Renal cortical epithelial cell (primary cell): Measurements from ENCODE around the gene SPAG7. TPM values are rescaled to one million over a fixed set of nuclear protein-coding genes. Genes with fewer than 3 reads are reported as not detected.
"Not testable (repeated sequence)": the region's sequence is repeated elsewhere in the genome, so short reads cannot be mapped to it uniquely, and the experiment has no call there.

Experiments used
- DNase-seq: peaks from one replicate; pipeline ENCODE4 v3.0.0-alpha.2; 2011; ENCODE audit warnings: low read depth
- total RNA-seq: library from RNA; depleted of rRNA; stranded (reverse); fragments of >200 nt; gene quantifications from 2 replicates; pipeline ENCODE4 v1.2.3, GENCODE V29; 2014

The SPAG7 gene
- total RNA-seq, 1 donor from 2014 or later: 66.5 TPM

DNA sequence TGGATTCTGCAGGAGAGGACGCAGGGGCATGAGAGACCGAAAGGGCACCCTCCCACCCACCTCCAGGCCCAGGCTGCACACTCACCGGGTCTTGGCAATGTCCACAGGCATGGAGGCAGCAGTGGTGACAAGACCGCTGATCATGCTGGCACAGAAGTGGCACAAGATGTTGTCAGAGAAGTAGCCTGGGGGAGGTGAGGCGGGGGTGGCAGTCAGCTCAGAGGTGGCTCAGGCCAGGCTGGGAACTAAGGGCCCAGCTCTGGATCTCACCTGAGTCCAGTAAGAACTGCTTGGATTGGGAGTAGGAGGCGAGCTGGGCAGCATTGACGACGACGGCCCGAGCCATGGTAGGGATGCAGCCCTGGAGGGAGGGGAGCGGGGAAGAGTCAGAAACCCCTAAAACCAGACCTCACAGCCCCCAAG is 29.5 kb downstream of the SPAG7 start:
- no peak for DNase-seq

- DNase-seq: no peak
Observed at GRCh38 chr17:4937553-4937952, 30.1 kb downstream of the SPAG7 start.

- no peak for DNase-seq
Observed at GRCh38 chr17:4936436-4936835, 31.2 kb downstream of the SPAG7 start.

DNA sequence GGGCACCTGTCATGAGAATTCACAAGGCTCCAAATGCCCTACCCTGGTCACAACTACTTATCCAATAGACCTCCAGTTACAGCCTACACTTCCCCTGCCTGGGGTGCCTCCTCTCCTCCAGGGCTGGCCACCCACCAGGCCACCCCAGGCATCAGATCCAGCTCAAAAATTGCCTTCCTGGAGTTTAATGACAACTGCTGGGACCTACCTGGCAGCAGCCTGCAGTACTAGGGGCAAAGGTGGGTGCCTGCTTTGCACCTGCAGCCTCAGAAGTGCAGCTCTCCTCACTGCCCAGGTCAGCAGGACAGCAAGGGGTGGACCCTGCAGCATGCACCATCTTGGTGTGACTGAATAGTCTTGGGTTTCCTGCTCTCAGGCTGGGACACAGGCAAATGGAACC is 32.0 kb downstream of the SPAG7 start:
- DNase-seq: no peak

GRCh38 chr17:4934173-4934979 is 33.2 kb downstream of the SPAG7 start:
- no peak for DNase-seq

DNA sequence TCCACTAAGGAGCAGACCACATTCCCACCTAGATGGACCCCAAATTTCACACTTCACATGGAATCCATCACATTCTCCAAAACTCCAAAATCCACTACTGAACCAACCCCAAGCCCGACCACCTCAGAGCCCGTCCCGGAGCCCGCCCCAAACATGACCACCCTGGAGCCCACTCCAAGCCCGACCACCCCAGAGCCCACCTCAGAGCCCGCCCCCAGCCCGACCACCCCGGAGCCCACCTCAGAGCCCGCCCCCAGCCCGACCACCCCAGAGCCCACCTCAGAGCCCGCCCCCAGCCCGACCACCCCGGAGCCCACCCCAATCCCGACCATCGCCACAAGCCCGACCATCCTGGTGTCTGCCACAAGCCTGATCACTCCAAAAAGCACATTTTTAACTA is 34.0 kb downstream of the SPAG7 start:
- no peak for DNase-seq

- no peak for DNase-seq
Observed at GRCh38 chr17:4932756-4933155, 34.9 kb downstream of the SPAG7 start.

- no peak for DNase-seq
Observed at GRCh38 chr17:4931963-4932362, 35.7 kb downstream of the SPAG7 start, which contains the start of gene GP1BA. Gene GP1BA (plus strand): TSS chr17:4932277. CDS start chr17:4932605, 328 bp downstream.

DNA sequence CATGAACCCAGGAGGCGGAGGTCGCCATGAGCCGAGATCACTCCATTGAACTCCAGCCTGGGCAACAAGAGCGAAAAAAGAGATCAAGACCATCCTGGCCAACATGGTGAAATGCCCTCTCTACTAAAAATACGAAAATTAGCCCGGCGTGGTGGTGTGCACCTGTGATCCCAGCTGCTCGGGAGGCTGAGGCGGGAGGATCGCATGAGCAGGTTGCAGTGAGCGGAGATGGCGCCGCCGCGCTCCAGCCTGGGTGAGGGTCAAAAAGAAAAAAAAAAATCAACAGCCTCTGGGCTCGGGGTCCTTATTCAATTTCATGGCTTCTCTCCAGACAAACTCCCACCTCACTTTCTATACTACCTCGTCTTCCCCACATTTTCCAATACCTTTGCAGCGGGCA is 38.7 kb downstream of the SPAG7 start:
- DNase-seq: no peak

GRCh38 chr17:4926577-4927335 is 40.9 kb downstream of the SPAG7 start:
- not testable (repeated sequence) for DNase-seq

DNA sequence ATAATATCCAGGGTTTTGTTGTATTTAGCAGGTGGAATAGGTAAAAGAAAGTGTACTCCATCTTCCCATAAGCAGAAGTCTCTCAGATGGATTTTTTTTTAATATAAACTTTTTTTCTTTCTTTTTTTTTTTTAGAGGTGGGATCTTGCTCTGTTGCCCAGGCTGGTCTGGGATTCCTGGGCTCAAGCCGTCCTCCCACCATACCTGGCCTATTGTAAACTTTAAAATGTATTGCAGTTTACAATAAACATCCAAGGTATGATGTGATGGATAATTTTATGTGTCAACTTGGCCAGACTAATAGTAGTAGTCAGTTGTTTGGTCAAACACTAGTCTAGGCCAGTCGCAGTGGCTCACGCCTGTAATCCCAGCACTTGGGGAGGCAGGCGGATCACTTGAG is 46.3 kb downstream of the SPAG7 start:
- DNase-seq: no peak

DNA sequence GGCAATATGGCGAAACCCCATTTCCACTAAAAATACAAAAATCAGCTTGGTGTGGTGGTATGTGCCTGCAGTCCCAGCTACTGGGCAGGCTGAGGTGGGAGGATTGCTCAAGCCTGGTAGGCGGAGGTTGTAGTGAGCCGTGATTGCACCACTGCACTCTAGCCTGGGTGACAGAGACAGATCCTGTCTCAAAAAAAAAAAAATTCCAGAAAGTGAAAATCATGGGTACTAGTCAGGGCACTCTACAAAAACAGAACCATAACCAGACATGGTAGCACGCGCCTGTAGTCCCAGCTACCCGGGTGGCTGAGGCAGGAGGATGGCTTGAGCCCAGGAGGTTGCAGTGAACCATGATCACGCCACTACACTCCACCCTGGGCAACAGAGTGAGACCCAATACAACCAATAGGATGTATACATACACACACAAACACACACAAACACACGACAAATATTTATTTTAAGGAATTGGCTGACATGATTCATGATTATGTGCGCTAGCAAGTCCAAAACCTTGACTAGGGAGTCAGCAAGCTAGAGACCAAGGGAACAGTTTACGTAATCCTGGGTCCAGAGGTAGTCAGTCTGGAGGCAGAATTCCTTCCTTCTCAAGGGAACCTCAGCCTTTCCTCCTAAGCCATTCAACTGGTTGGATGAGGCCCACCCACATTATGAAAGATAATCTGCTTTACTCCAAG is 47.1 kb downstream of the SPAG7 start:
- peak; percentile 53 for DNase-seq

DNA sequence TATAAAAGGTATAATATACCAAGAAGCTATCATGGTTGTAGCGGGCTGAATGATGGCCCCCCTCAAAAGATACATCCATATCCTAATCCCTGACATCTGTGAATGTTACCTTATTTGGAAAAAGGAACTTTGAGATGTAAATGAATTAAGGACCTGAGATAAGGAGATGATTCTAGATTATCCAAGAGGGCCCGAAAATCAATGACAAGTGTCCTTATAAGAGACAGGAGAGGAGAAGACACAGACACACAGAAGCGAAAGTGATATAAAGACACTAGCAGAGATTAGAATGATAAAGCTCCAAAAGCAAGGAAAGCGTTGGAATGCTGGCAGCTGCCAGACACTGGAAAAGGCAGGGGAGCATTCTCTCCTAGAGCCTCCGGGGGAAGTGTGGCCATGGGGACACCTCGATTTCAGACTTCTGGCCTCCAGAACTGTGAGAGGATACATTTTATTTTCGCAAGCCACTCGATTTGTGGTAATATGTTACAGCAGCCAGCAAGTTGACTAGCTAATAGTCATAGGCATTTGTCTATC is 48.0 kb downstream of the SPAG7 start:
- DNase-seq: no peak

GRCh38 chr17:4914551-4914950 is 53.1 kb downstream of the SPAG7 start:
- not testable (repeated sequence) for DNase-seq

GRCh38 chr17:4913994-4914393 is 53.6 kb downstream of the SPAG7 start:
- DNase-seq: peak; percentile 48

Other genes starting within 250 kb of the SPAG7 start
- 17.4 and 20.6 TPM in 2 replicates for gene MED11, start 236.4 kb downstream of the SPAG7 start, total RNA-seq
- 0.30 and 1.0 TPM in 2 replicates for gene ZMYND15, start 228.0 kb downstream of the SPAG7 start, total RNA-seq
- gene CXCL16, start 227.9 kb downstream of the SPAG7 start, total RNA-seq: 36.2 and 48.6 TPM in 2 replicates
- gene TM4SF5, start 195.9 kb downstream of the SPAG7 start, total RNA-seq: not detected in 2 replicates
- not detected in 2 replicates for gene VMO1, start 181.5 kb downstream of the SPAG7 start, total RNA-seq
- not detected in 2 replicates for gene GLTPD2, start 178.9 kb downstream of the SPAG7 start, total RNA-seq
- 79.0 and 204 TPM in 2 replicates for gene PSMB6, start 171.7 kb downstream of the SPAG7 start, total RNA-seq
- 16.0 and 21.3 TPM in 2 replicates for gene PLD2, start 160.7 kb downstream of the SPAG7 start, total RNA-seq
- gene MINK1, start 134.5 kb downstream of the SPAG7 start, total RNA-seq: 20.8 and 84.6 TPM in 2 replicates
- 1.7 and 4.2 TPM in 2 replicates for gene C17orf107, start 68.3 kb downstream of the SPAG7 start, total RNA-seq
- 0.25 and 0.35 TPM in 2 replicates for gene CHRNE, start 64.7 kb downstream of the SPAG7 start, total RNA-seq
- not detected in 2 replicates for gene GP1BA, start 35.5 kb downstream of the SPAG7 start, total RNA-seq
- 40.1 and 56.2 TPM in 2 replicates for gene SLC25A11, start 27.8 kb downstream of the SPAG7 start, total RNA-seq
- 16.1 and 43.6 TPM in 2 replicates for gene RNF167, start 27.5 kb downstream of the SPAG7 start, total RNA-seq
- 549 and 701 TPM in 2 replicates for gene PFN1, start 19.3 kb downstream of the SPAG7 start, total RNA-seq
- 5.3 and 6.6 TPM in 2 replicates for gene ENO3, start 16.7 kb downstream of the SPAG7 start, total RNA-seq
- 0.87 and 37.9 TPM in 2 replicates for gene CAMTA2, start 19.9 kb upstream of the SPAG7 start, total RNA-seq
- gene INCA1, start 29.7 kb upstream of the SPAG7 start, total RNA-seq: 0.40 and 0.69 TPM in 2 replicates
- gene KIF1C, start 30.1 kb upstream of the SPAG7 start, total RNA-seq: 116 and 142 TPM in 2 replicates
- gene SLC52A1, start 67.6 kb upstream of the SPAG7 start, total RNA-seq: 0.52 and 0.55 TPM in 2 replicates
- gene ZFP3, start 110.7 kb upstream of the SPAG7 start, total RNA-seq: 1.6 and 4.9 TPM in 2 replicates
- gene ZNF232, start 144.1 kb upstream of the SPAG7 start, total RNA-seq: 8.8 and 10.4 TPM in 2 replicates
- gene USP6, start 148.2 kb upstream of the SPAG7 start, total RNA-seq: 0.55 TPM in 1 of 2 replicates, not detected in the other
- 5.4 and 11.1 TPM in 2 replicates for gene ZNF594, start 224.1 kb upstream of the SPAG7 start, total RNA-seq